WERI-Rb-1 (cell line): ENCODE measurements around the gene NPHP1.
"Not testable (repeated sequence)": the region's sequence is repeated elsewhere in the genome, so short reads cannot be mapped to it uniquely, and the experiment has no call there.

ENCODE experiments used
- DNase-seq: peaks from one replicate; pipeline ENCODE4 v3.0.0-alpha.2; 2020
- H3K27ac ChIP-seq: fragments of 250-450 bp; sonication (Bioruptor Pico); 2 replicates; pipeline ENCODE4 v1.5.1; 2020; ENCODE audit warnings: mild to moderate bottlenecking, moderate library complexity
- H3K27me3 ChIP-seq: fragments of 250-450 bp; sonication (Bioruptor Pico); 2 replicates; pipeline ENCODE4 v1.5.1; 2021; ENCODE audit warnings: mild to moderate bottlenecking, low read depth, moderate library complexity; ENCODE audit not compliant: insufficient read depth, severe bottlenecking
- H3K36me3 ChIP-seq: fragments of 250-450 bp; sonication (Bioruptor Pico); 2 replicates; pipeline ENCODE4 v1.5.1; 2020; ENCODE audit warnings: mild to moderate bottlenecking, moderate library complexity
- H3K4me3 ChIP-seq: 2 replicates; pipeline ENCODE4 v1.5.1; 2011; ENCODE audit warnings: low read depth, mild to moderate bottlenecking, control low read depth, low read length
- H3K9me3 ChIP-seq: fragments of 250-450 bp; sonication (Bioruptor Pico); 2 replicates; pipeline ENCODE4 v1.5.1; 2021; ENCODE audit warnings: mild to moderate bottlenecking, moderate library complexity; ENCODE audit not compliant: severe bottlenecking
- CTCF ChIP-seq: IDR thresholded peaks from 2 replicates; pipeline ENCODE4 v1.5.1; 2011; ENCODE audit warnings: low read depth, mild to moderate bottlenecking, control low read depth, inconsistent platforms, low read length

Gene NPHP1

GRCh38 chr2:110116033-110116710, 88.6 kb downstream of the NPHP1 start:
- Histone ChIP-seq H3K36me3 (no peaks in the 10 kb centered on the region), H3K27me3 (peaks cover 75% of the 10 kb centered on the region), H3K4me3 (no peak overlapping the region), H3K9me3 (no peaks in the 10 kb centered on the region), H3K27ac (no peak overlapping the region)
- peak; percentile 18 for DNase-seq
- TF ChIP-seq CTCF = peak; percentile 75

GRCh38 chr2:110115291-110116032, 89.4 kb downstream of the NPHP1 start, which contains the start of gene MALL:
Gene MALL, minus strand, starts transcription at chr2:110115822. Its CDS starts 30 bp downstream, at chr2:110115792.
- DNase-seq = no peak
- no peak for TF ChIP-seq CTCF
- H3K9me3 ChIP-seq = no peaks in the 10 kb centered on the region
- no peak within 1 kb of the TSS for H3K27ac ChIP-seq
- H3K4me3 ChIP-seq = no peak within 1 kb of the TSS
- peaks cover 75% of the 10 kb centered on the region for H3K27me3 ChIP-seq
- no peaks in the 10 kb centered on the region for H3K36me3 ChIP-seq

- TF ChIP-seq CTCF = no peak
- no peak overlapping the region for H3K4me3 ChIP-seq
- no peak for DNase-seq
Measured at GRCh38 chr2:110114831-110115255, 90.0 kb downstream of the NPHP1 start.

GRCh38 chr2:110113961-110114591, 90.7 kb downstream of the NPHP1 start:
- Histone ChIP-seq H3K27me3 (peaks cover 78% of the 10 kb centered on the region), H3K36me3 (no peaks in the 10 kb centered on the region), H3K27ac (no peak overlapping the region), H3K9me3 (no peaks in the 10 kb centered on the region), H3K4me3 (no peak overlapping the region)
- DNase-seq = no peak
- no peak for TF ChIP-seq CTCF

More at GRCh38 chr2:110114831-110115255, 90.0 kb downstream of the NPHP1 start:
- no peak overlapping the region for H3K27ac ChIP-seq
- peaks cover 75% of the 10 kb centered on the region for H3K27me3 ChIP-seq
- no peaks in the 10 kb centered on the region for H3K36me3 ChIP-seq
- no peaks in the 10 kb centered on the region for H3K9me3 ChIP-seq

GRCh38 chr2:110108291-110108690, 96.5 kb downstream of the NPHP1 start:
- H3K27ac ChIP-seq, H3K9me3 ChIP-seq, H3K4me3 ChIP-seq, H3K36me3 ChIP-seq, DNase-seq: not testable (repeated sequence)
- peaks cover 62% of the 10 kb centered on the region for H3K27me3 ChIP-seq
